H1 (cell line): ENCODE data around the gene FNDC5. TPM values are rescaled to one million over a fixed set of nuclear protein-coding genes. Genes with fewer than 3 reads are reported as not detected.

Source experiments
- CHD7 ChIP-seq: fragments of 300-600 bp; sonication (generic); IDR thresholded peaks from 2 replicates; pipeline ENCODE4 v1.7.1; 2012; ENCODE audit warnings: low read length, moderate library complexity, mild to moderate bottlenecking, inconsistent platforms; ENCODE audit not compliant: insufficient replicate concordance
- polyA plus RNA-seq, 7 experiments: library from polyadenylated mRNA; depleted of rRNA in 3 of 7; stranded (reverse) in 5 of 7; unstranded in 2 of 7; fragments of >200 nt in 5 of 7; fragments of 200-250 nt in 2 of 7; gene quantifications; 1 replicate in 5 of 7; 2 replicates in 1 of 7; 4 replicates in 1 of 7; pipeline versions ENCODE4 v1.2.1 to v1.2.3, GENCODE V29; 2011 to 2013; ENCODE audit warnings: missing spikeins in 2 of 7, mixed read lengths in 2 of 7
- total RNA-seq: library from RNA; stranded (reverse); fragmentation: NEBNext Ultra II Directional; extraction: Animal tissue kit (Norgen Biotek cat#: 25700); gene quantifications from 2 replicates; pipeline ENCODE4 v1.2.1, GENCODE V29; 2021

FNDC5 gene
- total and polyA plus RNA-seq, 2 of the 8 experiments (the other 6 are each of a cell fraction or from before 2014, with no cell fraction given) = 1.8 to 2.0 TPM

- no peak for TF ChIP-seq CHD7
- TF ChIP-seq, all 59 proteins: peak for 1
These were observed 12.8 kb upstream of the FNDC5 start (continued) for GRCh38 chr1:32883338-32884031.
